Left cardiac atrium (tissue), 4 donors: ENCODE measurements around the gene AKR1D1. TPM values are rescaled to one million over a fixed set of nuclear protein-coding genes. Genes with fewer than 3 reads are reported as not detected.

ENCODE experiments used
- ATAC-seq, 2 donors: fragments of 200-7000 bp; cut with Tn5 transposase; one replicate each; pipeline ENCODE4 v1.9.1; 2020; ENCODE audit warnings: mild to moderate bottlenecking in 2 of 2, moderate library complexity in 2 of 2
- DNase-seq: peaks from one replicate; pipeline ENCODE4 v3.0.0-alpha.2; 2020
- intact Hi-C, 2 donors: fragments of 100-400 bp; cut with DNase I; formaldehyde crosslinking; loops; one replicate each; pipeline versions ENCODE4 v1.14.1 to v1.15.1; 2022 to 2023
- total RNA-seq, 2 donors: library from RNA; stranded (reverse); fragmentation: NEBNext Ultra II Directional; extraction: Animal tissue kit (Norgen Biotek cat#: 25700); gene quantifications; one replicate each; pipeline ENCODE4 v1.2.1, GENCODE V29; 2021
- donor health status: DM: no; HTN: yes; CAD: no.
- donor health status: DM: no; HTN: yes; CAD: no; lungs with severe emphysema.
- donor health status: DM: yes; HTN: yes; CAD: no.
- donor health status: Dilated cardiomyopathy.

AKR1D1 gene
- total RNA-seq, 2 donors from 2014 or later = not detected

- intact Hi-C loops = no loop called here
- DNase-seq (no peak), ATAC-seq (no peak)
Measured at GRCh38 chr7:138154661-138155060, 78.4 kb downstream of the AKR1D1 start.

- intact Hi-C loops = no loop called here
- ATAC-seq (no peak), DNase-seq (no peak)
Measured at GRCh38 chr7:138157702-138158101, 81.4 kb downstream of the AKR1D1 start.

- no peak for ATAC-seq
- no peak for DNase-seq
- intact Hi-C loops = no loop called here
Measured at GRCh38 chr7:138158739-138159528, 82.7 kb downstream of the AKR1D1 start.

- DNase-seq (peak; percentile 82), ATAC-seq (peak; percentile 89 to 93)
- intact Hi-C loops = loop anchor here (1.0 to 5.0 kb wide), 2 partner anchors 576 to 577 kb away; no protein-coding TSS in a partner anchor
Measured at GRCh38 chr7:138161600-138162081, 85.4 kb downstream of the AKR1D1 start.

- intact Hi-C loops = loop anchor here in 1 of 2 donors (5.0 kb wide), 1 partner anchor 575 kb away; no protein-coding TSS in a partner anchor
- no peak for ATAC-seq
- DNase-seq = no peak
Measured at GRCh38 chr7:138162236-138162635, 86.0 kb downstream of the AKR1D1 start.

GRCh38 chr7:138163800-138164199, 87.5 kb downstream of the AKR1D1 start:
- ATAC-seq (no peak), DNase-seq (no peak)
- intact Hi-C loops = loop anchor here in 1 of 2 donors (5.0 kb wide), 1 partner anchor 574 kb away; no protein-coding TSS in a partner anchor

- intact Hi-C loops = loop anchor here in 1 of 2 donors (5.0 kb wide), 1 partner anchor 572 kb away; no protein-coding TSS in a partner anchor
- ATAC-seq = no peak
- DNase-seq = no peak
Measured at GRCh38 chr7:138164804-138165203, 88.5 kb downstream of the AKR1D1 start.

DNA sequence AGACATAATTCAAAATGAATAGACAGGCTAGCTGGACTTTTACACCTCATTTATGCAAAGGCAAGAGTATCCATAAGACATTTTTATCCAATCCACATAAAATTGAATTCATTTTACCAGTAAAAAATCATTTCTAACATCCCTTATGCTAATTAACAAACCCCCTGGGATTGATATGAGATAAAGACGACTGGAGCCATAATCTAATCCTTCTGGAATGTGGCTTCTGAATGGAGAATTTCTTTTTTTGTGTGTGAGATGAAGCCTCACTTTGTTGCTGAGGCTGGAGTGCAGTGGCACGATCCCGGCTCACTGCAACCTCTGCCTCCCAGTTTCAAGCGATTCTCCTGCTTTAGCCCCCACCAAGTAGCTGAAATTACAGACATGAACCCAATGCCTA, 90.4 kb downstream of the AKR1D1 start:
- intact Hi-C loops = no loop called here
- DNase-seq = no peak
- no peak for ATAC-seq

DNA sequence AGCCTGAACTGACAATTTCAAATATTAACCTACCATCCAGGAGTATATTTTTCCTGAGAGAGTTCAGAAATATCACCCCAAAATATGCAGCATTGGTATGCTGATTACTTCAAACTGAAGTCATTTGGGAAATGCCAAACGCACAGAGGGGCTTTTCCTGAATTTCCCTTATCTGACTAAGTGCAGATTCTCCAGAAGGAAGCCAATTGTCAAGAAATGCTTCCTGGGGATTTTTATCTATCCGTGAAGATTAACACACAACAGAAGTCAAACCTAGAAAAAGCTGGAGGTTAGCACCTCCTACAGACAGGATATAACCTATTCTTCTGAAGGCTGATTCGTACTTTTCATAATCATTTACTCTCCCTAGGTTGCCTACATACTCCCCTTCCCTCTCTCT, 91.0 kb downstream of the AKR1D1 start:
- intact Hi-C loops = no loop called here
- ATAC-seq (no peak), DNase-seq (no peak)

DNA sequence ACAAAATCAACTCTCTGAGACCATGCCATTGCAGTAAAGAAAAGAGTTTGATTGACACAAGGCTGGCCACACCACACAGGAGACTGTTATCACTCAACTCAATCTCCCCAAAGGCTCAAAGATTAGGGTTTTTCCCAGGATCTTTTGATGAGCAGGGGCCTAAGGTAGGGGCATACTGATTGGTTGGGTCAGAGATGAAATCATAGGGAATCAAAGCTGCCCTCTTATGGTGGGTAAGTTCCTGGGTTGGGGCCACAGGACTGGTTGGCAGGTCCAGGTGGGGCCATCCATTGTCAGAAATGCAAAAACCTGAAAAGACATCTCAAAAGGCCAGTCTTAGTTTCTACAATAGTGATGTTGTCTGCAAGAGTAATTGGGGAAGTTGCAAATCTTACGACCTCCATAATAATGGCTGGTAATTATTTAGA, 91.6 kb downstream of the AKR1D1 start:
- ATAC-seq = no peak
- intact Hi-C loops = no loop called here

More for the DNA sequence above, 91.6 kb downstream of the AKR1D1 start:
- DNase-seq = no peak

Other genes starting within 250 kb of the AKR1D1 start
- gene DGKI, start 229.5 kb upstream of the AKR1D1 start, total RNA-seq = 10 to 100 TPM in 1 of 2 donors, 1 to 10 TPM in 1; 7.2 to 19.1 TPM
- 10 to 100 TPM; 41.5 to 80.1 TPM for gene CREB3L2, start 74.4 kb upstream of the AKR1D1 start, total RNA-seq